ENCODE measurements around the gene EYS.

The EYS gene

DNA sequence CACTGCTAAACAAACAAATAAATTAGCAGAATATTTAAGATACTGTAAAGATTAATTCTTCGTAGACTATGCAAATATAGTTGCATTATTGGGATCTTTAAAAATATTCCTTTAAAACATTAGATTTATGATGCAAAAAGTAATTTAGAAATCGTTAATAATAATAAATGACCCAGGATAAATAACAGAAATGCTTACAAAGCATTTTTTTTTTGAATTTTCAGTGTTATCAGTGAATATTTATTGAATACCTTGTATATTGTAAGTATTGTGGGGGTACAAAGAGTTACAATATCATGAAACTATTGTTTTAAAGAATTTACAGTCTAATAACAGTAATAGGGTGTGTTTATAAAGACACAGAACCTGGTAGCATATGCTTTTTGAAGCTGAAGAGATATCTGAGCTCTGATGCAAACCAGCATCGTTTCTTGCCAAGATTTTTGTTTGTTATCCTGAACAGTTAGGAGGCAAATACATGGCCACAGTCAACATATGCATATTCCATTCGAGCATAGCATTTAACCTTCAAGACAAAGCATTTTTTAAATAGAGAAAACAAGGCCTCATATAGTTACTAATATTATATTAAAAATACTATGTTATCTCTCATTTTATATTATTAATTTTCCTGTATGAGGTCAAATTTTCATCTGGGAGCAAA lies 1584.2 kb downstream of the EYS start:
- no peak for DNase-seq (ENCODE audit: low read depth)

DNA sequence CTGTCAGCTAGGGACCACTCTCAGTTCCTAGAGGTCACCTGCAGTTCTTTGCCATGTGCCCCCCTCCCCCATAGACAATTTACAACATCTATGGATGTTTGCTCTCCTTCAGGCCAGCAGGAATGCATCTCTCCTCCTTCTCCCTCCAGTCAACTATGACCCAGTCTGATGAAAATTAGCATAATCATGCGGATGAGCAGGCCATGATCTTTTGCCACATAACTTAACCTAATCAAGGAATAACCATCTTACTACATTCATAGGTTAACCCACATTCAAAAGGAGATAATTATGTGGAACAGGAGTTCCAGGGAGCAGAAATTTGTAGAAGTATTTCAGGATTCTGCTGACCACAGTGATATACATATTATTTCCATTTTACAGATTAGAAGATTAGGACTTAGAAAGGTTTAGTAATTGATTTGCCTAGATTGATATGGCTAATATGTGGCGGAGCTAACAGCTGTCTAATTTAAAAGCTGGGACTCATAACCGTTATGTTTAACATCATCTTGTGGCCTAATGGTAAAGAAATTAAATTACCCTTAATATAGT lies 1585.9 kb downstream of the EYS start:
- DNase-seq (ENCODE audit: low read depth): no peak

DNA sequence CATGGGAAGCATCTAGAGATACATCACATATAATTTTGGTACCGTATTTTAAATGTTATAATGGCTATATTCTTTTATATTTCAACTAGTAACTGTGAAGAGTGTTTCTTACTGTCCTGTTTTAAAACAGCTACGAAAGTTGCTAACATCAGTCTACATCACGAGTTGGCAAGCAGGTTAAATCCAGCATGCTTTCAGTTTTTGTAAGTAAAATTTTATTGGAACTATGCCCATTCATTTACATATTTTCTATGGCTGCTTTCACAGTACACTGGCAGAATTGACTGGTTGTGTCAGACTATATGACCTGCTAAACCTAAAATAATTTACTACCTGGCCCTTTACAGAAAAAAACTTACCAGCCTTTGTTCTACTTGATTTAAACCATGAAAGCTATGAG lies 1593.3 kb downstream of the EYS start:
- no peak for DNase-seq (ENCODE audit: low read depth)

DNA sequence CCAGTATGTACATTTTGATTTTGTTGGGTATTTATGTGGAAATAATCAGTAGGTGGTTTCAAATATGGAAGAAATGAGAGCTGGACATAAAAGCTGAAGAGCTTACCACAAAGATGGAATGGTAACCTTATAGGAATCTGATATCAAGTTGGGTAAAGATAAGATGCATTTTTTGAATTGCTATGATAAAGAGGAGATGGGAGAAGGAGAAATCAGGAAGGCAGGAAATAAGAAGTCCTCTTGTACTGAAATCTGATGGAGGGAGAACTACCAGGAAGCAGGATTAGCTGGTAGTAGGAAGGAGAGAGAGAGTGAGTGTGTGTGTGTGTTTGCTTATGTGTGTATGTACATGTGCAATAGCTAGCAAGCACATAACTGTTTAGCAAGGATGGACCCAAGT lies 1603.0 kb downstream of the EYS start:
- DNase-seq (ENCODE audit: low read depth): peak; percentile 17

DNA sequence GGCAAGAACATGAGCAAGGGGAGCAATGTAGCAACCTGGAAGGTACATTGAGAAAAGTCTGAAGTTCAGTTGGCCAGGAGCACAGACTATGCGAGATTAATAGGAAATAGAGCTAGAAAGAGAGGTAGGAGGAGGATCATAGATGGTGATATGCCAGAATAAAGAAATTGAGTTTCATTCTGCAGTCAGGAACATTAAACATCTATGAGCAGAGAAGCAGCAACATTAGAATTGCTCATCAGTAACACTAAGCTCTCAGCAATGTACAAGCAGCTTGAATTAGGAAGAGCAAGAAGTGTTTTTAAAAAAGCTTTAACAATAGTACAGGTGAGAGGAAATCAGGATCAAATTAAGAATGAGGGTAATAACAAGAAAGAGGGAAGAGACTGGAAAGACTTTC lies 1603.5 kb downstream of the EYS start:
- DNase-seq (ENCODE audit: low read depth): no peak

DNA sequence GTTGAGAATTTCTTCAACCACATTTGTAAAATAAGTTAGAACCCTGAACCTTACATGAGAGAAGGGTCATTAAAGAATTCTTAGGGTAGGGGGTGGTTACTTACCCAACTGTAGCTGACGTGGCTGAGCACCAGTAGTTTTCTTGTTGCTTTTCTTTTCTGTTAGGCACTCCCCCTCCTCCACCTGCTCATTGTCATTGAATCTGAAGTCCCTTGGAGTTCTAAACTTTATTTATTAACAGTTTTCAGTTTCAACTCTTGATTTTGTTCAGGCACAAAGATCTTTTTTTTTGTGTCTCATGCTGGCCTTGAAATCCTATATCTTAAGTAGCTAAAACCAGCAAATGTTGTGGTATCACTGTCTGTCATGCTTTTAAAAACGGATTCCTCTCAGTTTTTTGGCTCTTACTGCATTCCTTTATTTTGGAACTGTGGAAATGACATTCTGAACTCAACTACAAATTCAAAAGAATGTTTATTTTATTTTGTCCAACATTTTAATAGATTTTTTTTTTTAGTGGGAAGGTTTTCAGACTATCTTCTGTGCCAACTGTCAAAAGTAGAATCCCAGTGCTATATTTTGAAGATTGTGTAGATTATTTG lies 1606.2 kb downstream of the EYS start:
- DNase-seq (ENCODE audit: low read depth): no peak

DNA sequence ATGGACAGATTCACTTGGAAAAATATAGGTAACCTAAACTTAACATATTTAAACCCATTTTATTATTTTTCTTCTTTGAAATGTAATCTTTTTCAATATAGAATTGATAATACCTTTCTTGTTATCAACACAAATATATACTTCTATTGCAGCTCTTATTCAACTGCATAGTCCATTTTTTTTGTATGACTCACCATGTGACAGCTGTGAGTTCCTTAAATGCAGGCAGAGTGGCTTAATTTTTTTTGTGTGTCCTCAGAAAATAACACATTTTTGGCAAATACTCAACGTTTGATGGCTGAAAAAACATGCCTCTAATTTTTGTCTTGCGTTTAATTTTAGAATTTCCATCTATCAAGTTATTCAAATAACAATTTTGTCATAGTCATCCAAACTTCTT lies 1616.7 kb downstream of the EYS start:
- no peak for DNase-seq (ENCODE audit: low read depth)

DNA sequence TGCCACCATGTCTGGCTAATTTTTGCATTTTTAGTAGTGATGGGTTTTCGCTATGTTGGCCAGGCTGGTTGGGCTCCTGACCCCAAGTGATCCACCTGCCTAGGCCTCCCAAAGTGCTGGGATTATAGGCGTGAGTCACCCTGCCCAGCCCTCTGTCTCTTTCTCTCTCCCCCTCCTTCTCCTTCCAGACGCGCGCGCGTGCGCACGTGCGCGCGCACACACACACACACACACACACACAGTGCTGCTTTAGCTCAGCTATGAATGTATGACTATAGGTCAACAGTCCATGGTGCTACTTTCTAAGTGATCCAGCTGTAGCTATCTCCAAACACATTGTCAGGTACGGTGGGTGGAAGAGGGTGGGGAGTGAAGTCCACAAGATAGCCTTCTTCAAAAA lies 1621.9 kb downstream of the EYS start:
- DNase-seq (ENCODE audit: low read depth): no peak

DNA sequence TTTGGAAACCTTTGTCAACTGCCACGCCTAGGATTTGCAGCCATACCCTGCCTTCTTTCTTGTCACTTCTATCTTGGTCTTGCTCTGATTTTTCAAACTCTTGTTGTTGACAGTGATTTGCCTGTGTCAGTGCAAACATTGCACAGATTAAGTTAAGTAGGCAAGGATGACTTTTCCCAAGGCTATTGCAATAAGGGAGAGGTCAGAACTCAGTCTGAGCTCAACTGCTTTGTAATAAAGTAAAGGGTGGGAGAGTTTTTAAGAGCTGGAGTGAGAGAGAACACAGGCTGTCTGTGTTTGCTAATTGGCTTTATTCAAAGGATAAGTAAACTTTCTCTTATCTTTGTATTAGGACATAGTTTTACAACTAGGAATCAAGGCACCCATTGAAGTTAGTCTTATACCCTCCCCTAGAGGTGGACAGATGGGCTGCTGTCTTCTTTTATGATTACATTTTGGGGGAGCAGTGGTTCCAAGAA lies 1622.8 kb downstream of the EYS start:
- no peak for DNase-seq (ENCODE audit: low read depth)

DNA sequence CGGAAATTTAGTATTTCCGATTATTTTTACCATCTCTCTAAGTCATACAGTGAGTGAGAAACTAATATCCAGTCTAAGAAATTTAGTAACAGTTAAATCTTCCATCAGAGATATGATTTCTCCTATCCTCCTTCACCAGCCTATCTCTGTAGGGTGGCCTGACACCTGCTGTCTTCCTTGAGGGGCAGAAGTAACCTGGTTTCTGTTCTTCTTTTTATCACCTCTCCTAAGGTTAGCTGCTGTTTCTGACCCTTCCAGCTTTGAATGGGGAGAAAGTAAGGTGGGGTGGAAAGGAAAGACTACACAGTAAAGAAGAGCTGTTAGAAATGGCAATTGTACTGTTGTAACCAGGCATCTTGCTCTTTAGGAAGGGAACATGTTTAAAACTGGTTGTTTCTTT lies 1623.8 kb downstream of the EYS start:
- no peak for DNase-seq (ENCODE audit: low read depth)

DNA sequence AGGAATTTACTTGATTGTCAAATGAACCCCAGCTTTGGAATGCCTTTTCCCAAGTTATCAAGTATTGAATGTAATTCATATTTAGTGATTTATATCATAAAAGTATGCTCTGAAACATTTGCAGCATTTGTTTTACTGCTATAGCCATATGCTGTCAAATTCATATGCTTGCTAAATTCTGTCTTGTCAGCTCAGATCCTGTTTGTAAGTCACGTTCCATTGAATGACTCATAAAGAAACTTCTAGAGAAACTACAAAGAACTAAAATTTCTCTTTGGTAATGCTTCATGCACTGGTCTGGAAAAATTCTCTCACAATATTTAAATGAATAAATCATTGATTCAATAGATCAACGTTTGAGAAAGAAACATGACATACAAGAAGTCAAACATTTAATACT lies 1625.6 kb downstream of the EYS start:
- no peak for DNase-seq (ENCODE audit: low read depth)

DNA sequence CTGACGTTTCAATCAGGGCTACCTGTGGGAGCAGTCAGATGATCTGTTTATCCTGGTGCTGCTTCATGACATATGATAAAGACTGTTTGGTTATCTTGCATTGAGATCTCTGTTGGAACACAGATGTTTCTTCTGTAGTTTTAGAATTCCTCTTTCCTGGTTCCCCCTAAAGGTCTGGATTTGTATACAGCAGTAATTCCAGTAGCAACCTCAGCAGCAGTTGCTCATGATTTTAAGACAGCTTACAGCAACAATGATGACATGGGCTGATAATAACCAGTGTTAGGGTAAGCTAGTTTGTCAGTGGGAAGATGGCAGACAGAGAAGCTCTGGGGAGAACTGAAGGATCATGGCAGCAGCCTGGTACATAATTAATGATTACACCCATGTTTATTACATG lies 1632.0 kb downstream of the EYS start:
- no peak for DNase-seq (ENCODE audit: low read depth)

DNA sequence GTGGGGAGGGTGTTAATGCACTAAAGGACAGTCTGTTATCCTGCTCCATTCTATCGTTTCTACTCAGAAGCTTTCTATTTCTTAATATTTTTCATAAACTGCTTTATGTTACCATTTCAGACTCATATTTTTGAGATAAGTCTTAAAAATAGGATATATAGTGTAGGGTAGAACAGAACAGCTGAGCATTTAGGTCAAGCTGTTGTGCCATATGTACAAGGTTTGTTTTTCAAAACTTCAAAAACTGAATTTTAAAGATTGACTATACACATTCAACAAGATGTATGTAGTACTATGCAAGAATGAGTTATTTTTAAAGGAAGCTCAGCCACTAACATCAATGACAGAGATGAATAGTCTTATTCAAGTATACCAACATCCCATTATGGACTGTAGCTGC lies 1634.3 kb downstream of the EYS start:
- DNase-seq (ENCODE audit: low read depth): no peak

DNA sequence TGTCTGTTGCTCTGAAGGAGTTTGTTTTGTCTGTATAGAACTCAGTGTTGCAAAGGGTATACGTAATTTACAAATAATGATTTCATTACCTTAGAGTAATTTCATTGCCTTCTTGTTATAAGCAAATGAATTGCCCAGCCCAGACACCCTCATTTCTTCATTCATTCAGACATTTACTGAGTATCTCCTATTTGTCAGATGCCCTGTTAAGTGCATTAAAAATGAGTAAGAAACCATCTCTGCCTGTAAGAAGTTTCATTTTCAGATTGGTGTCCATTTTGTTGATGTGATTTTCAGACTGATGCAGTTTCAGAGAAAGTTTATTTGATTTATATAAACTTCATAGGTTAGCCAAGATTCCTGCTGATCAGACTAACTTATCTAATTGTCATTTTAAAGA lies 1642.1 kb downstream of the EYS start:
- no peak for DNase-seq (ENCODE audit: low read depth)

DNA sequence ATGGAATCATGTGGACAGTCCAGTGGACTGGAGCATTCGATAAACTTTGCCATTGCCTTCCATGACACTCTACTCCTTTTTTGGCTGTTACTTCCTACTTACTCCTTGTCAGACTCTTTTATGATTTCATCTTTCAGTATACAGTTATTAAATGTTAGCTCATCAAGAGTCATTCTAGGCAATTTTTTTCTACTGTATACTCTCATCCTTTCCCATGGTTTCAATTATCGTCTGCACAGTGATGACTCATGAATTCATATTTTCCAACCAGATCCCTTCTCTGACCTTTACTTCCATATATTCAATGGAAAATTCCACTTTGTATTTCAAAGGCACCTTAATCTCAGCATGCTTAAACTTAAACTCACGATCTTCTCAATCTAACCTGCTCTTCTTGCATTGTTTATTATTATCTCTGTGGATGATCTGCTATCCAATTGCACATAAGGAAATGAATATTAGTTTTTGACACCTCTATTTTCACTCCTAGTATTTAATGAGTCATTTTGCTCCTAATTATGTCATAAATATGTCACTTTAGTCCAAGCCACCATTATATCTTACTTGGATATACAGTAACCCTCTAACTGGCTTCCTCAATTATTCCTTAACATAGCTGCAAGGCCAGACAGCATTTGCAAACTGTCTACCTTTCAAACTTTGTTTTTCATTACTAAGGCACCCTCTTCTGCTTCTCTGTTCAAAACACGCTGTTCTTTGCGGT lies 1643.9 kb downstream of the EYS start:
- DNase-seq (ENCODE audit: low read depth): no peak

DNA sequence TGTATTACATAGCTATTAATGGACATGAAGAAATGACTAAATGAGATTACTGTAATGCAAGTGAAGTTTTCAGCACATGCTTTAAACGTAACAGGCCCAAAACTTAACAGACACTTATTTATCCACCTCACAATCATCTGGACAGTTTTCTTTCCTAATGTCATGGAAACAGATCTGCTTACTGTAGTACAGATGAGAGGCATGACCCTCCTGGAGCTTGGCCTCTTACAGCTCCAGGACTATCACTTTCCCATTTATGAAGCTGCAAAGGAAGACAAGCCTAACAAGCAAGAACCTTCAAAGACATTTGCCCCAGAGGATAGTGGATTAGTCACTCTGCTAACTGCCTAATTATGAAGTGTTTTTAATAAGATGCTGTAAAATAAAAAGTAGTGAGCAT lies 1652.2 kb downstream of the EYS start:
- no peak for DNase-seq (ENCODE audit: low read depth)

DNA sequence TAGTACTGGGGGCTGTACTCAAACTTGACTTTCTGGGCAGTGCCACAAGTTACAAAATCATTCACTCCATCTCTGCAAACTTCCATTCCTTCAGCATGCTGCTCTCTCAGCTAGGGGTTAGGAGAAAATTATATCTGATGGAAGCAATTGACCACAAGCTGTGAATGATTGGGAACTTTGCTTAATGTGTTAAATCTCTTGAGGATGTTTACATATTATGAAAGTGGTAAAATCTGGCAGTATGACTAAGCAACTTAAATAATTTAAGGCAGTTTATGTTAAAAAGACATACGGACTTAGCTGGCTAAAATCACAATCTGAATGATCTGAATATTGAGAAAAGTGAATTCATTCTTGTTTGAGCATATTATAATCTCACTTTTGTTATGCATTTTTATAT lies 1656.4 kb downstream of the EYS start:
- no peak for DNase-seq (ENCODE audit: low read depth)

DNA sequence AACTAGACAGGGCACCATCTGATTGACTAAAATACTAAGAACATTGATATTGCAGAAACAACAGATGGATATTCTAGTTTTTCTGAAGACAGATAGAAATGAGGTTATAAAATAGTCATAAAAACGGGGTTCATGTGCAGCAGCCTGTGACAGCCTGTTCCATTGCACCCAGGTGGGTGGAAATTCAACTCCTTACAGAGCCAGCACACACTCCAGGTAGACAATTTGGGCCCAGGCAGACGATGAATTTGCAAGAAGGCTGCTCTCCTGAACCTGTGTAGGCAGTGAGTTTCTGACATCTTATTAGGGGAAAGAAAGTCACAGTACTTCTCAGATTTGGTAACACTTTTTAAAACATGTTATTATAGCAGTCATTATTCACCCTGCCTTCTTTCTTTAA lies 1657.3 kb downstream of the EYS start:
- no peak for DNase-seq (ENCODE audit: low read depth)

DNA sequence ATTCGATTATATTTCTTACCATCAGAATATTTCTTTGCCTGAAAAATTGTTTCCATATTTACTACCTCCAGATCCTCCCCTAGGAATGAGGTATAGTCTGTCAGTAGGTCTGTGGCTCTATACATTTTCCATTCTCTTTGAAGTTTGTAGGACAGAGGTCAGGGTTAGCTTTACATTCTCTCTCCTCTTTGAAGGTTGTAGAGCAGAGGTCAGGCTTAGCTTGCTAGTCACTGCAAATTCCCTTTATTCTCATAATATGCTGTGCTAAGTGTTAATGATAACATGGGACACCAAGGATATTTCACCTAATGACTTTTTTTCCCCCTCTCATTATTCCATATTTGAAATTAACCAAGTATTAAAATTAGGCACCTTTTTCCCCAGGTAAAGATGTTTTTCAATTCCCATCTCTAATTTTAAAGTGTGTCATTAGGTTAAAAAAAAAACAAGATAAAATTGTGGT lies 1660.2 kb downstream of the EYS start:
- no peak for DNase-seq (ENCODE audit: low read depth)

DNA sequence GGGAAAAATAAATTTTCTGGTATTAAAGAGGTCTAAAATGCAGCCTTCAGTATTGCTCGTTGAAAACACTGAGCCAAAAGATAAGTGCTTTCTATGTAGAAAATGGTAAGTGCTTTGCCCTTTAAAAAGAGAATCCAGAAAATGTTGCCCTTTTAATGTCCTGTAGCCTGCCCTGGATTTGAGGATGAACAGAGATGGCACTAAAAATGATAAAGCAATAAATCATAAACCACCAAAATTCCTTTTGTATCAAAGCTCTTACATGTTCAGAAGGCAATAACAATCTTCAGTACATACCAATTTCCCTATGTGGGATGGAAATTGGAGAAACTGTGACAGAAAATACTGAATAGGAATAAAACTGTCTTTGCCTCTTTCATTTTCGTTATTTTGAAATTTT lies 1665.7 kb downstream of the EYS start:
- no peak for DNase-seq (ENCODE audit: low read depth)

DNA sequence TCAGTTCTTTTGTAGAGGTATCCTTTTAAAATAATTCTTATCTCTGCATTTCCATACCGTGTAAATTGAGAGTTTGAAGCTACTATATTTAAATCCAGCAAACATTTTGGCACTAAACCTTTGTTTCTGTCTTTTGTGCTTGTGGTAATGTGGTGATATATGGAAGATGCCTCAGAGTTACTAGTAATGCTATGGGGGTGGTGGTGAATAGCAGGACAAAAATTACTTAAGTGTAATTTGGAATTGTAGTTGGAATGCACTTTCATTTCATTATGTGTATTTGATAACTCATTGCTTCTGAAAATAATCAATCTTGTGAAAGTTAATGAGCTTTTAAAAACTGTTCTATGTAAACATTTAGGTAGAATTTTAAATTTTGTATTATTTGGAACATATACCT lies 1666.9 kb downstream of the EYS start:
- DNase-seq (ENCODE audit: low read depth): no peak

DNA sequence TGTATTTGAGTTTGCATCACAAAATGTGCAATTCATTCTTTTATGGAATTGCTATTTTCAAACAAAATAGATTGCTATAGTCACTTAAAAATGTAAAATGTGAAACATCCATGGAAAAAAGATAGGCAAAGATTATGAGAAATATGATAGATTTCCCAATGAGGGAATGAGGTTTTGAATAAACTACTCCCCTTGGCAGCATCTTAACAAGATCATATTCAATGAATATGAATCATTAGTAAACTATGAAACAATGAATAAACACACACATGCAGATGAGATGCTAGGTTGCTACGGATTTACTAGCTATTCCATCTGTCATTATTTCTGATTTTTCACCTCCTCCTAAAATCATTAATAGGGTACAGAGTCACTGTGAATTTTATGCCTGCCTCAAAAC lies 1669.6 kb downstream of the EYS start:
- no peak for DNase-seq (ENCODE audit: low read depth)

All from non-pigmented ciliary epithelial cell (primary cell).